Calu3 (cell line): ENCODE results near the gene RTL10. TPM values are rescaled to one million over a fixed set of nuclear protein-coding genes. Genes with fewer than 3 reads are reported as not detected.

Experiments
- BruUV-seq: library from RNA; stranded (reverse); fragments of 400-500 nt; replicated peaks from 2 replicates; lab custom pipeline; 2021; lab: Mats Ljungman, UMichigan
- CTCF ChIA-PET: fragments of 300-600 bp; sonication (Branson Sonifier 250); formaldehyde crosslinking; loops from one replicate; lab custom pipeline; 2022; ENCODE audit warnings: antibody characterized with exemption; lab: Charles Lee
- DNase-seq: peaks from one replicate; pipeline ENCODE4 v3.0.0; 2022
- H3K27ac Mint-ChIP-seq: one replicate; pipeline ENCODE4 v1.8.0; 2022; ENCODE audit warnings: mixed read lengths; ENCODE audit not compliant: unreplicated experiment
- H3K27me3 Mint-ChIP-seq: one replicate; pipeline ENCODE4 v1.8.0; 2022; ENCODE audit warnings: mixed read lengths; ENCODE audit not compliant: unreplicated experiment
- H3K36me3 Mint-ChIP-seq: one replicate; pipeline ENCODE4 v1.8.0; 2022; ENCODE audit warnings: mild to moderate bottlenecking, moderate library complexity, mixed read lengths; ENCODE audit not compliant: insufficient read depth, unreplicated experiment
- H3K4me1 Mint-ChIP-seq: one replicate; pipeline ENCODE4 v1.8.0; 2022; ENCODE audit warnings: mild to moderate bottlenecking, low read depth, mixed read lengths; ENCODE audit not compliant: unreplicated experiment
- H3K4me3 Mint-ChIP-seq: one replicate; pipeline ENCODE4 v1.8.0; 2022; ENCODE audit warnings: mild to moderate bottlenecking, low read depth, moderate library complexity, mixed read lengths; ENCODE audit not compliant: unreplicated experiment
- H3K9me3 Mint-ChIP-seq: one replicate; pipeline ENCODE4 v1.8.0; 2022; ENCODE audit warnings: low read depth, mixed read lengths; ENCODE audit not compliant: unreplicated experiment
- CTCF ChIP-seq: fragments of 200-600 bp; IDR thresholded peaks from one replicate; pipeline ENCODE4 v1.8.0; 2022; ENCODE audit warnings: antibody characterized with exemption; ENCODE audit not compliant: unreplicated experiment
- intact Hi-C: fragments of 100-400 bp; cut with micrococcal nuclease; formaldehyde crosslinking; loops from one replicate; pipeline ENCODE4 v1.10.0; 2022; ENCODE audit not compliant: unreplicated experiment
- total RNA-seq: library from RNA; stranded (reverse); gene quantifications from 2 replicates; pipeline ENCODE4 v1.2.3, GENCODE V29; 2022

RTL10 gene
- total RNA-seq, 1 experiment from 2014 or later = 26.2 TPM

GRCh38 chr22:19903031-19903430 lies 48.4 kb upstream of the RTL10 start:
- Mint-ChIP-seq H3K36me3 (no peaks in the 10 kb centered on the region), H3K4me3 (no peak overlapping the region), H3K9me3 (no peaks in the 10 kb centered on the region), H3K27ac (no peak overlapping the region), H3K4me1 (no peaks in the 10 kb centered on the region), H3K27me3 (no peaks in the 10 kb centered on the region)
- no peak for DNase-seq
- intact Hi-C loops = no loop called here
- BruUV-seq = no TSS peak
- TF ChIP-seq CTCF = no peak
- CTCF ChIA-PET = no interaction called here

- H3K4me3 Mint-ChIP-seq = no peak overlapping the region
- CTCF ChIA-PET = interaction anchor here (0.6 to 1.0 kb wide), 3 partner anchors 146 to 684 kb away, joined by 3 to 4 read pairs (median 3); no protein-coding TSS in a partner anchor
- no peaks in the 10 kb centered on the region for H3K4me1 Mint-ChIP-seq
- no peaks in the 10 kb centered on the region for H3K9me3 Mint-ChIP-seq
- TF ChIP-seq CTCF = no peak
- no peaks in the 10 kb centered on the region for H3K27me3 Mint-ChIP-seq
- H3K36me3 Mint-ChIP-seq = no peaks in the 10 kb centered on the region
- BruUV-seq = no TSS peak
- DNase-seq = no peak
- intact Hi-C loops = no loop called here
- no peak overlapping the region for H3K27ac Mint-ChIP-seq
These were observed 47.6 kb upstream of the RTL10 start for GRCh38 chr22:19902245-19902715.

- no peaks in the 10 kb centered on the region for H3K27me3 Mint-ChIP-seq
- H3K4me1 Mint-ChIP-seq = no peaks in the 10 kb centered on the region
- CTCF ChIA-PET = interaction anchor here (0.8 to 1.0 kb wide), 2 partner anchors 145 to 685 kb away, joined by 3 to 4 read pairs; no protein-coding TSS in a partner anchor
- no TSS peak for BruUV-seq
- no peak overlapping the region for H3K4me3 Mint-ChIP-seq
- intact Hi-C loops = no loop called here
- no peaks in the 10 kb centered on the region for H3K36me3 Mint-ChIP-seq
- no peak for TF ChIP-seq CTCF
- no peaks in the 10 kb centered on the region for H3K9me3 Mint-ChIP-seq
- DNase-seq = no peak
- no peak overlapping the region for H3K27ac Mint-ChIP-seq
These were observed 47.0 kb upstream of the RTL10 start for GRCh38 chr22:19901577-19902244.

GRCh38 chr22:19900707-19901436 lies 46.2 kb upstream of the RTL10 start:
- BruUV-seq = no TSS peak
- intact Hi-C loops = no loop called here
- no peak for TF ChIP-seq CTCF
- Mint-ChIP-seq H3K36me3 (no peaks in the 10 kb centered on the region), H3K27me3 (no peaks in the 10 kb centered on the region), H3K4me3 (no peak overlapping the region), H3K4me1 (no peaks in the 10 kb centered on the region), H3K27ac (no peak overlapping the region), H3K9me3 (no peaks in the 10 kb centered on the region)
- CTCF ChIA-PET = interaction anchor here (0.6 kb wide), 1 partner anchor 52 kb away, joined by 4 read pairs; no protein-coding TSS in a partner anchor
- no peak for DNase-seq
